ENCODE results near the gene DNM3. TPM values are rescaled to one million over a fixed set of nuclear protein-coding genes. Genes with fewer than 3 reads are reported as not detected.

Gene DNM3
- polyA plus RNA-seq, 1 donor (not counting 4 experiments of a cell fraction or from before 2014, with no cell fraction given), result 2.0 TPM

- no peak overlapping the region for H3K9ac ChIP-seq (ENCODE audit: control insufficient read depth, extremely low read depth, insufficient read depth, low read length)
- no peak overlapping the region for H3K4me2 ChIP-seq (ENCODE audit: control insufficient read depth, extremely low read depth, insufficient read depth, low read depth, low read length)
- dilution Hi-C loops (cut with MboI; ENCODE audit: extremely low pct_ligation_motif_present, low sequenced_read_pairs), result no loop called here
- no peak overlapping the region for H3K4me3 ChIP-seq (ENCODE audit: control insufficient read depth in 2 of 3, extremely low read depth in 1 of 3, insufficient read depth in 2 of 3, low read depth in 1 of 3, low read length in 3 of 3)
- H2AFZ ChIP-seq (ENCODE audit: control insufficient read depth, low read length), result no peak overlapping the region
- H3K27ac ChIP-seq (ENCODE audit: control insufficient read depth, insufficient read depth, low read length), result no peak overlapping the region
- H3K27me3 ChIP-seq (ENCODE audit: control insufficient read depth, extremely low read depth, insufficient read depth, low read length), result no peaks in the 10 kb centered on the region
- H3K36me3 ChIP-seq (ENCODE audit: control insufficient read depth in 2 of 2, extremely low read depth in 1 of 2, insufficient read depth in 2 of 2, low read length in 2 of 2), result no peaks in the 10 kb centered on the region
- TF ChIP-seq CTCF (optimal IDR thresholded peaks at IDR 0.05 in 1 of 3, IDR thresholded peaks at IDR 0.05 in 1 of 3, conservative IDR thresholded peaks at IDR 0.05 in 1 of 3; ENCODE audit: extremely low read depth in 1 of 3, insufficient read depth in 2 of 3, low read length in 3 of 3) (no peak), EZH2 (IDR thresholded peaks at IDR 0.05; ENCODE audit: low read length) (no peak)
- no peaks in the 10 kb centered on the region for H3K9me3 ChIP-seq (ENCODE audit: control insufficient read depth, low read depth, low read length)
- H3K79me2 ChIP-seq (ENCODE audit: control insufficient read depth, insufficient read depth, low read length), result no peaks in the 10 kb centered on the region
- DNase-seq (ENCODE audit: low read depth, low spot score) (no peak), FAIRE-seq (peak; percentile 39)
- H3K9me1 ChIP-seq (ENCODE audit: control insufficient read depth, extremely low read depth, insufficient read depth, low read length), result no peaks in the 10 kb centered on the region
- no peaks in the 10 kb centered on the region for H4K20me1 ChIP-seq (ENCODE audit: control insufficient read depth, extremely low read depth, insufficient read depth, low read length)
- no peaks in the 10 kb centered on the region for H3K4me1 ChIP-seq (ENCODE audit: control insufficient read depth, extremely low read depth, insufficient read depth, low read length)
These were observed 542.2 kb downstream of the DNM3 start for GRCh38 chr1:172383536-172383935.

- TF ChIP-seq CTCF (optimal IDR thresholded peaks at IDR 0.05 in 1 of 3, IDR thresholded peaks at IDR 0.05 in 1 of 3, conservative IDR thresholded peaks at IDR 0.05 in 1 of 3; ENCODE audit: extremely low read depth in 1 of 3, insufficient read depth in 2 of 3, low read length in 3 of 3) (no peak), EZH2 (IDR thresholded peaks at IDR 0.05; ENCODE audit: low read length) (no peak)
- Histone ChIP-seq H2AFZ (ENCODE audit: control insufficient read depth, low read length) (no peak overlapping the region), H3K4me2 (ENCODE audit: control insufficient read depth, extremely low read depth, insufficient read depth, low read depth, low read length) (no peak overlapping the region), H3K79me2 (ENCODE audit: control insufficient read depth, insufficient read depth, low read length) (no peaks in the 10 kb centered on the region), H3K27ac (ENCODE audit: control insufficient read depth, insufficient read depth, low read length) (no peak overlapping the region), H3K9me1 (ENCODE audit: control insufficient read depth, extremely low read depth, insufficient read depth, low read length) (no peaks in the 10 kb centered on the region), H3K27me3 (ENCODE audit: control insufficient read depth, extremely low read depth, insufficient read depth, low read length) (no peaks in the 10 kb centered on the region), H3K9ac (ENCODE audit: control insufficient read depth, extremely low read depth, insufficient read depth, low read length) (no peak overlapping the region), H3K4me3 (ENCODE audit: control insufficient read depth in 2 of 3, extremely low read depth in 1 of 3, insufficient read depth in 2 of 3, low read depth in 1 of 3, low read length in 3 of 3) (no peak overlapping the region), H3K9me3 (ENCODE audit: control insufficient read depth, low read depth, low read length) (no peaks in the 10 kb centered on the region), H3K36me3 (ENCODE audit: control insufficient read depth in 2 of 2, extremely low read depth in 1 of 2, insufficient read depth in 2 of 2, low read length in 2 of 2) (no peaks in the 10 kb centered on the region), H4K20me1 (ENCODE audit: control insufficient read depth, extremely low read depth, insufficient read depth, low read length) (no peaks in the 10 kb centered on the region), H3K4me1 (ENCODE audit: control insufficient read depth, extremely low read depth, insufficient read depth, low read length) (no peaks in the 10 kb centered on the region)
- DNase-seq (ENCODE audit: low read depth, low spot score) (no peak), FAIRE-seq (no peak)
- dilution Hi-C loops (cut with MboI; ENCODE audit: extremely low pct_ligation_motif_present, low sequenced_read_pairs), result no loop called here
These were observed 543.4 kb downstream of the DNM3 start for GRCh38 chr1:172384656-172385055.
